ENCODE measurements around the gene FAM3A. TPM values are rescaled to one million over a fixed set of nuclear protein-coding genes. Genes with fewer than 3 reads are reported as not detected.

FAM3A gene
- total RNA-seq, 1 experiment from 2014 or later = 35.8 TPM

GRCh38 chrX:154532690-154533089, 16.7 kb upstream of the FAM3A start:
- ChIA-PET CTCF (no interaction called here), POLR2A (ENCODE audit: low non-redundant PET) (no interaction called here)
- Histone ChIP-seq H3K36me3 (ENCODE audit: insufficient read depth, low read length, poor library complexity, severe bottlenecking) (peaks cover 16% of the 10 kb centered on the region), H3K4me3 (ENCODE audit: low read depth, low read length, poor library complexity, severe bottlenecking) (no peak overlapping the region), H3K27ac (ENCODE audit: low read depth, low read length, poor library complexity, severe bottlenecking) (no peak overlapping the region), H3K4me1 (ENCODE audit: insufficient read depth, low read length, poor library complexity, severe bottlenecking) (peaks cover 4% of the 10 kb centered on the region), H3K27me3 (replicated peaks; ENCODE audit: insufficient read depth, low read depth, low read length, poor library complexity) (no peaks in the 10 kb centered on the region), H3K9me3 (ENCODE audit: low read depth, low read length, poor library complexity, severe bottlenecking) (no peaks in the 10 kb centered on the region)
- intact Hi-C loops (cut with micrococcal nuclease; ENCODE audit: unreplicated experiment) = loop anchor here (10.0 kb wide), 2 partner anchors 588 to 1578 kb away; partner anchors contain the start of gene RENBP
- no peak for DNase-seq (ENCODE audit: low spot score)
- no TSS peak for BruUV-seq (replicated peaks)
- TF ChIP-seq EZH2 (IDR thresholded peaks at IDR 0.05; ENCODE audit: borderline replicate concordance, low read depth, low read length, poor library complexity, severe bottlenecking) = no peak
- TF ChIP-seq CTCF (conservative IDR thresholded peaks at IDR 0.05; ENCODE audit: low read depth, low read length) = no peak

GRCh38 chrX:154531626-154532025, 15.6 kb upstream of the FAM3A start:
- ChIA-PET POLR2A (ENCODE audit: low non-redundant PET) (no interaction called here), CTCF (no interaction called here)
- BruUV-seq (replicated peaks) = no TSS peak
- no peak for DNase-seq (ENCODE audit: low spot score)
- Histone ChIP-seq H3K27me3 (replicated peaks; ENCODE audit: insufficient read depth, low read depth, low read length, poor library complexity) (no peaks in the 10 kb centered on the region), H3K9me3 (ENCODE audit: low read depth, low read length, poor library complexity, severe bottlenecking) (no peaks in the 10 kb centered on the region), H3K36me3 (ENCODE audit: insufficient read depth, low read length, poor library complexity, severe bottlenecking) (peaks cover 16% of the 10 kb centered on the region), H3K27ac (ENCODE audit: low read depth, low read length, poor library complexity, severe bottlenecking) (no peak overlapping the region), H3K4me3 (ENCODE audit: low read depth, low read length, poor library complexity, severe bottlenecking) (no peak overlapping the region), H3K4me1 (ENCODE audit: insufficient read depth, low read length, poor library complexity, severe bottlenecking) (peaks cover 13% of the 10 kb centered on the region)
- intact Hi-C loops (cut with micrococcal nuclease; ENCODE audit: unreplicated experiment) = loop anchor here (10.0 kb wide), 2 partner anchors 587 to 1577 kb away; partner anchors contain the start of gene RENBP
- TF ChIP-seq EZH2 (IDR thresholded peaks at IDR 0.05; ENCODE audit: borderline replicate concordance, low read depth, low read length, poor library complexity, severe bottlenecking) (no peak), CTCF (conservative IDR thresholded peaks at IDR 0.05; ENCODE audit: low read depth, low read length) (no peak)

GRCh38 chrX:154530286-154530685, 14.3 kb upstream of the FAM3A start:
- CTCF ChIA-PET = no interaction called here
- no peaks in the 10 kb centered on the region for H3K9me3 ChIP-seq (ENCODE audit: low read depth, low read length, poor library complexity, severe bottlenecking)
- H3K4me3 ChIP-seq (ENCODE audit: low read depth, low read length, poor library complexity, severe bottlenecking) = no peak overlapping the region
- peaks cover 16% of the 10 kb centered on the region for H3K36me3 ChIP-seq (ENCODE audit: insufficient read depth, low read length, poor library complexity, severe bottlenecking)
- intact Hi-C loops (cut with micrococcal nuclease; ENCODE audit: unreplicated experiment) = loop anchor here (10.0 kb wide), 2 partner anchors 585 to 1575 kb away; partner anchors contain the start of gene RENBP
- H3K27me3 ChIP-seq (replicated peaks; ENCODE audit: insufficient read depth, low read depth, low read length, poor library complexity) = no peaks in the 10 kb centered on the region
- H3K4me1 ChIP-seq (ENCODE audit: insufficient read depth, low read length, poor library complexity, severe bottlenecking) = peaks cover 13% of the 10 kb centered on the region
- TF ChIP-seq EZH2 (IDR thresholded peaks at IDR 0.05; ENCODE audit: borderline replicate concordance, low read depth, low read length, poor library complexity, severe bottlenecking) = no peak
- no peak for TF ChIP-seq CTCF (conservative IDR thresholded peaks at IDR 0.05; ENCODE audit: low read depth, low read length)
- POLR2A ChIA-PET (ENCODE audit: low non-redundant PET) = no interaction called here
- BruUV-seq (replicated peaks) = no TSS peak
- H3K27ac ChIP-seq (ENCODE audit: low read depth, low read length, poor library complexity, severe bottlenecking) = no peak overlapping the region
- no peak for DNase-seq (ENCODE audit: low spot score)

All from A673 (cell line).